Psoas muscle (tissue), 8 donors: Measurements from ENCODE around the gene TRIM36. TPM values are rescaled to one million over a fixed set of nuclear protein-coding genes. Genes with fewer than 3 reads are reported as not detected.

Experiments used
- ATAC-seq, 4 donors: fragments of 200-7000 bp; cut with Tn5 transposase; one replicate each; pipeline ENCODE4 v1.9.1; 2020; ENCODE audit warnings: moderate library complexity in 3 of 4, mild to moderate bottlenecking in 2 of 4
- DNase-seq, 2 donors: peaks; one replicate each; pipeline ENCODE4 v3.0.0-alpha.2; 2020
- H3K27ac ChIP-seq: fragments of 200-600 bp; one replicate; pipeline ENCODE4 v1.8.0; 2022
- H3K27me3 ChIP-seq, 3 donors: fragments of 200-600 bp in 1 of 3; one replicate each; pipeline versions ENCODE4 v1.6.1 to v1.8.0; 2013 to 2022; ENCODE audit warnings: low read length in 2 of 3, mild to moderate bottlenecking in 2 of 3, moderate library complexity in 1 of 3; ENCODE audit not compliant: insufficient read depth in 3 of 3
- H3K36me3 ChIP-seq, 2 donors: fragments of 200-600 bp in 1 of 2; one replicate each; pipeline versions ENCODE4 v1.6.1 to v1.8.0; 2013 to 2022; ENCODE audit warnings: low read depth in 1 of 2, mild to moderate bottlenecking in 1 of 2, moderate library complexity in 1 of 2; ENCODE audit not compliant: insufficient read depth in 1 of 2
- H3K4me1 ChIP-seq: fragments of 200-600 bp; one replicate; pipeline ENCODE4 v1.8.0; 2022
- H3K4me3 ChIP-seq: fragments of 200-600 bp; one replicate; pipeline ENCODE4 v1.8.0; 2022; ENCODE audit warnings: mild to moderate bottlenecking
- H3K9me3 ChIP-seq: fragments of 200-600 bp; one replicate; pipeline ENCODE4 v1.8.0; 2022
- CTCF ChIP-seq: fragments of 200-600 bp; IDR thresholded peaks from one replicate; pipeline ENCODE4 v1.8.0; 2022; ENCODE audit warnings: antibody characterized with exemption
- whole genome bisulfite sequencing, 3 donors: extraction: QIAGEN DNeasy Blood & Tissue Kit; methylation state at CpG; one replicate each; pipeline versions ENCODE4 v1.1.6 to v1.1.7; 2013; 5-methylcytosine and 5-hydroxymethylcytosine counted together
- intact Hi-C, 2 donors: fragments of 100-400 bp; cut with DNase I; formaldehyde crosslinking; loops; one replicate each; pipeline versions ENCODE4 v1.11.0 to v1.14.2; 2022
- polyA plus RNA-seq, 3 donors: library from polyadenylated mRNA; stranded (reverse); fragments of 200-250 nt; gene quantifications; one replicate each; pipeline ENCODE4 v1.2.3, GENCODE V29; 2013
- total RNA-seq, 4 donors: library from RNA; stranded (reverse); fragmentation: NEBNext Ultra II Directional in 2 of 4; extraction: Animal tissue kit (Norgen Biotek cat#: 25700) in 2 of 4; gene quantifications; one replicate each; pipeline versions ENCODE4 v1.2.1 to v1.2.4, GENCODE V29; 2021 to 2023
- donor health status: healthy with polysubstance abuse.
- donor health status: DM: no; HTN: no; CAD: no; lungs with moderate emphysema.
- donor health status: Bipolar disorder and iron deficiency.
- donor health status: healthy.
- donor health status: DM: yes; HTN: yes; CAD: no.
- donor health status: DM: no; HTN: no; CAD: no.
- donor health status: DM: no; HTN: no; CAD: no.
- donor health status: DM: yes; HTN: yes; CAD: no.

Gene TRIM36
- total and polyA plus RNA-seq, 7 donors: 0.04 to 0.75 (median 0.47) TPM; not detected in 2

GRCh38 chr5:115132465-115132864, 37.2 kb downstream of the TRIM36 start:
- H3K9me3 ChIP-seq: no peaks in the 10 kb centered on the region
- H3K36me3 ChIP-seq: no peaks in the 10 kb centered on the region
- H3K4me1 ChIP-seq: no peaks in the 10 kb centered on the region
- no peak for DNase-seq
- H3K27ac ChIP-seq: no peak overlapping the region
- no peaks in the 10 kb centered on the region for H3K27me3 ChIP-seq
- ATAC-seq: no peak
- no peak for TF ChIP-seq CTCF
- intact Hi-C loops: no loop called here
- no peak overlapping the region for H3K4me3 ChIP-seq
- 26 to 31% (median 29%) methylated on average over 2 of the region's 2 CpGs for WGBS, 3 donors

DNA sequence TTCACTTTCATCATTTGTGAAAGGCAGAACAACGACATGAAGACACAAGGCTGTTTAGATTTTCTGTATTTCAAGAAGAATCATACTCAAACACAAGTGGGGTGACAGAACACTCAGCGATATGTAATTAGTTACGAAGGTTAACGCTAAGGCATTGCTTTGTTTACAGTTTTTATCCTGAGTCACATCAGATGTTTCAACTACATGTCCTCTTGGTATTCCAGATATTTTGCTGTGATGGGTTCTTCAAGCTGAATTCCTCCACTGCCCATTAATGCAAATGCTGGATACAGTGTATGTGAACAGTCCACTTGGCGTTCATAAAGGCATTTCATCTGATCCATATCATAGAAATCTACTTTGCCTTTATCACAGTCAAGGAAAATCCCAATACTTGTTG, 43.4 kb downstream of the TRIM36 start:
- 85 to 91% (median 88%) methylated on average over 5 of the region's 5 CpGs for WGBS, 3 donors
- Histone ChIP-seq H3K4me1 (no peaks in the 10 kb centered on the region), H3K36me3 (no peaks in the 10 kb centered on the region), H3K27me3 (no peaks in the 10 kb centered on the region), H3K4me3 (no peak overlapping the region), H3K27ac (no peak overlapping the region), H3K9me3 (no peaks in the 10 kb centered on the region)
- DNase-seq (no peak), ATAC-seq (no peak)
- intact Hi-C loops: no loop called here
- no peak for TF ChIP-seq CTCF

DNA sequence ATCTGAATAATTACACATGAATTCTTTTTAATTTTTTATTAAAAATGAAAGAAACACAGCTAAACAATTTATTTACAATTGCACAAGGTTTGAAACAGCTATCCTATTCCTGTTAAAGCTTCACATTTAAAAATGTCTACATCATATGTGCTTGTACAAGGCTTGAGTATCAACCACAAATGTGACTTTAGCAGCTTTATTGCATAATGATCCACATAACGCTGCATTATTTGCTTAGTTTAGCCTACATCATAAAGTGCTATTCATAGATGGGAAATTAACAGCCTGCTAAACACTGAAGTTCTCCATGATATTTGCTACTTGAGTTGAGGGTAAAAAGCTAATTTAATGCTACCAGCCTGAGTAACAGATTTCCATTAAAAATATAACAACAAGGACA, 45.0 kb downstream of the TRIM36 start:
- intact Hi-C loops: no loop called here
- DNase-seq: no peak
- Histone ChIP-seq H3K4me3 (no peak overlapping the region), H3K27ac (no peak overlapping the region), H3K4me1 (no peaks in the 10 kb centered on the region), H3K9me3 (no peaks in the 10 kb centered on the region), H3K36me3 (no peaks in the 10 kb centered on the region), H3K27me3 (no peaks in the 10 kb centered on the region)
- no peak for ATAC-seq
- no peak for TF ChIP-seq CTCF
- WGBS, 3 donors: 60 to 65% (median 61%) methylated on average over 1 of the region's 1 CpG

- no peak for DNase-seq
- no peaks in the 10 kb centered on the region for H3K36me3 ChIP-seq
- H3K9me3 ChIP-seq: no peaks in the 10 kb centered on the region
- no peaks in the 10 kb centered on the region for H3K4me1 ChIP-seq
- peaks cover 0 to 3% (median 0%) of the 10 kb centered on the region in 3 donors for H3K27me3 ChIP-seq
- H3K4me3 ChIP-seq: no peak overlapping the region
- no peak for TF ChIP-seq CTCF
- H3K27ac ChIP-seq: no peak overlapping the region
- intact Hi-C loops: no loop called here
- no peak for ATAC-seq
Measured at GRCh38 chr5:115116001-115116400, 53.7 kb downstream of the TRIM36 start.

DNA sequence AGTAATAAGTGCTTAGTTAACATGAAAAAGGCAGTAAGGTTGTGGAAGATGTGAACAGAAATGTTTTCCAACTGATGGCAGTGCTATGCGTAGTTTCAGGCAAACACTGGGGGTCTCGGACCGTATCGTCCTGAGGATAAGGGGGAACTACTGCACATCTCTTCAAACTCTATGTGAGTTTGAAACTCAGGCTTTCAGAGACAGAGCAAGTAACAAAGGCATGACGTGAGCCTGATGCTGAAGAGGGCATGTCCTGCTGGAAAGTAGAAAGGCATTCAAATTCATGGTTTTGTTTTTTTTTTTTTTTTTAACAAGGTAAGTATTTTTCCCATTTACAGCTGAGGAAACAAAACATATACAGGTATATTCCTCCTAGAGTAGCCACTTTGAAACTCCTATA, 59.9 kb downstream of the TRIM36 start:
- no peak for TF ChIP-seq CTCF
- Histone ChIP-seq H3K36me3 (no peaks in the 10 kb centered on the region), H3K27ac (no peak overlapping the region), H3K27me3 (peaks cover 0 to 3% (median 0%) of the 10 kb centered on the region in 3 donors), H3K4me1 (no peaks in the 10 kb centered on the region), H3K9me3 (no peaks in the 10 kb centered on the region), H3K4me3 (no peak overlapping the region)
- ATAC-seq: no peak
- DNase-seq: no peak
- WGBS, 3 donors: 59 to 77% (median 66%) methylated on average over 5 of the region's 5 CpGs
- intact Hi-C loops: no loop called here
